ENCODE results near the gene PSMB8. TPM values are rescaled to one million over a fixed set of nuclear protein-coding genes. Genes with fewer than 3 reads are reported as not detected.

PSMB8 gene
- total and polyA plus RNA-seq, 5 donors, result 14.8 to 28.4 (median 20.6) TPM

DNA sequence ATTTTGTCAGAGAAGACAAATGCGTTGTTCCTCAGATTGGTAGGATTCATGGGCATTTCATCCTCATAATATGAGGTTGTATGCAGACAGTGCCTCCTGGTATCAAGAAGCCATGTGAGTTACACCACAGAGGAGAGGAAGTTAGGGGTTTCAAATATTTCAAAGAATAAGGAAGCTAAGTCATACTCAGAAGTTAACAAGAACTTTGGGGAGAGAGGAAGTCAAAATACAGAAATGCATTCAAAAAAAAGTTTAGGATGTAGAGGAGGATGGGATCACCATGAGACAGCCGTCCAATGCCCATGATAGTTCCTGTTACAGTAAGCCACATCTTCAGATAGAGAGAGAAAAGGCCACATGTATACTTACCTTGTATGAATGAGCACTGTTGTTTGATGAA, 49.3 kb downstream of the PSMB8 start:
- H3K4me3 ChIP-seq (ENCODE audit: low read length), result no peak overlapping the region
- no peaks in the 10 kb centered on the region for H3K9me3 ChIP-seq (ENCODE audit: control insufficient read depth, low read length)
- H3K27me3 ChIP-seq (ENCODE audit: control insufficient read depth, insufficient read depth), result no peaks in the 10 kb centered on the region
- H3K27ac ChIP-seq (ENCODE audit: low read length), result no peak overlapping the region
- H3K4me1 ChIP-seq (ENCODE audit: control insufficient read depth, insufficient read depth, low read length), result no peaks in the 10 kb centered on the region
- DNase-seq (no peak), ATAC-seq (no peak)
- 72% methylated on average over 2 of the region's 2 CpGs for WGBS
- intact Hi-C loops (cut with DNase I), result loop anchor here in 1 of 4 donors (10.0 kb wide), 1 partner anchor 380 kb away; no protein-coding TSS in a partner anchor

DNA sequence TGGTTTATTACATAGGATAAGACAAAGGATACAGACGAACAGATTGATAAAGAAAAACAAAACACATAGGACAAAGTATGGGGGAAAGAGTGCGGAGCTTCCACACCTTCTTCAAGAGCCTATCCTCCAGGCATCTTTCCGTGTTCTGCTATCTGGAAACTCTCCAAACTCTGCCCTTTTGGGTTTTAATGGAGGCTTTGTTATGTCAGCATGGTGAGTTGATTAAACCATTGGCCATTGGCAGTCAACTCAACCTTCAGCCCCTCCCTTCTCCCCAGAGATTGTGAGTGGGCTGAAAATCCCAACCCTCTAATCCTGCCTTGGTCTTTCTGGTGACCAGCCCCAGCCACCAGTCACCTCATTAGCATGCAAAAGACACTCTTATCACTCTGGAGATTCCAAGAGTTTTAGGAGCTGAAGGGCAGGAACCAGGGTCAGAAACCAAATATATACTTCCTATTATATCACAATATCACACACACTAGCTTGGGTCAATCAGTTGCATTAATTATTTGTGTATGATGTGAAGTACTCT, 50.9 kb downstream of the PSMB8 start:
- no peaks in the 10 kb centered on the region for H3K4me1 ChIP-seq (ENCODE audit: control insufficient read depth, insufficient read depth, low read length)
- H3K27me3 ChIP-seq (ENCODE audit: control insufficient read depth, insufficient read depth), result no peaks in the 10 kb centered on the region
- H3K27ac ChIP-seq (ENCODE audit: low read length), result no peak overlapping the region
- WGBS, result 66% methylated on average over 3 of the region's 3 CpGs
- H3K4me3 ChIP-seq (ENCODE audit: low read length), result no peak overlapping the region
- intact Hi-C loops (cut with DNase I), result loop anchor here in 1 of 4 donors (10.0 kb wide), 1 partner anchor 378 kb away; no protein-coding TSS in a partner anchor
- DNase-seq (no peak), ATAC-seq (no peak)
- H3K9me3 ChIP-seq (ENCODE audit: control insufficient read depth, low read length), result no peaks in the 10 kb centered on the region

Other genes with a start within 250 kb of the PSMB8 start
- gene HLA-DQA1, start 206.6 kb downstream of the PSMB8 start, total RNA-seq, result 10 to 100 TPM in 2 of 4 donors, 1 to 10 TPM in 2; 6.5 to 18.4 (median 8.9) TPM
- 6.0 TPM for gene HLA-DQA1, start 206.6 kb downstream of the PSMB8 start, polyA plus RNA-seq
- gene HLA-DQB1, start 177.4 kb downstream of the PSMB8 start, total RNA-seq, result 10 to 100 TPM in 3 of 4 donors, 1 to 10 TPM in 1; 5.7 to 15.0 (median 14.8) TPM
- 19.8 TPM for gene HLA-DQB1, start 177.4 kb downstream of the PSMB8 start, polyA plus RNA-seq
- 1 to 10 TPM in 1 of 4 donors, under 1 TPM in 2, not detected in 1; 0.34 to 2.8 (median 0.45) TPM for gene HLA-DQA2, start 102.7 kb downstream of the PSMB8 start, total RNA-seq
- gene HLA-DQA2, start 102.7 kb downstream of the PSMB8 start, polyA plus RNA-seq, result not detected
- 1 to 10 TPM in 1 of 4 donors, under 1 TPM in 1, not detected in 2; 0.58 to 2.2 TPM for gene HLA-DQB2, start 80.5 kb downstream of the PSMB8 start, total RNA-seq
- not detected for gene HLA-DQB2, start 80.5 kb downstream of the PSMB8 start, polyA plus RNA-seq
- under 1 TPM in 2 of 4 donors, not detected in 2; 0.20 to 0.22 TPM for gene HLA-DOB, start 27.0 kb downstream of the PSMB8 start, total RNA-seq
- 0.20 TPM for gene HLA-DOB, start 27.0 kb downstream of the PSMB8 start, polyA plus RNA-seq
- 10 to 100 TPM; 17.0 to 23.3 (median 20.4) TPM for gene TAP2, start 5.3 kb downstream of the PSMB8 start, total RNA-seq
- 11.2 TPM for gene TAP2, start 5.3 kb downstream of the PSMB8 start, polyA plus RNA-seq
- gene TAP1, start 9.7 kb upstream of the PSMB8 start, total RNA-seq, result 10 to 100 TPM; 15.7 to 25.0 (median 18.6) TPM
- gene TAP1, start 9.7 kb upstream of the PSMB8 start, polyA plus RNA-seq, result 20.1 TPM
- 10 to 100 TPM in 3 of 4 donors, 1 to 10 TPM in 1; 8.2 to 22.7 (median 14.7) TPM for gene PSMB9, start 10.1 kb upstream of the PSMB8 start, total RNA-seq
- 17.1 TPM for gene PSMB9, start 10.1 kb upstream of the PSMB8 start, polyA plus RNA-seq
- gene HLA-DMB, start 97.0 kb upstream of the PSMB8 start, total RNA-seq, result 10 to 100 TPM in 3 of 4 donors, 1 to 10 TPM in 1; 8.5 to 15.7 (median 12.4) TPM
- gene HLA-DMB, start 97.0 kb upstream of the PSMB8 start, polyA plus RNA-seq, result 6.0 TPM
- gene HLA-DMA, start 109.0 kb upstream of the PSMB8 start, total RNA-seq, result 10 to 100 TPM; 16.2 to 26.6 (median 17.3) TPM
- 20.9 TPM for gene HLA-DMA, start 109.0 kb upstream of the PSMB8 start, polyA plus RNA-seq
- 100 to 1,000 TPM in 1 of 4 donors, 10 to 100 TPM in 3; 82.6 to 100 (median 86.9) TPM for gene BRD2, start 124.5 kb upstream of the PSMB8 start, total RNA-seq
- gene BRD2, start 124.5 kb upstream of the PSMB8 start, polyA plus RNA-seq, result 73.1 TPM
- gene HLA-DOA, start 165.5 kb upstream of the PSMB8 start, total RNA-seq, result 1 to 10 TPM; 1.3 to 2.3 (median 1.8) TPM
- gene HLA-DOA, start 165.5 kb upstream of the PSMB8 start, polyA plus RNA-seq, result 1.2 TPM
- 10 to 100 TPM; 49.5 to 58.6 (median 54.1) TPM for gene HLA-DPA1, start 229.6 kb upstream of the PSMB8 start, total RNA-seq
- 31.1 TPM for gene HLA-DPA1, start 229.6 kb upstream of the PSMB8 start, polyA plus RNA-seq
- 10 to 100 TPM; 46.2 to 71.0 (median 57.4) TPM for gene HLA-DPB1, start 231.9 kb upstream of the PSMB8 start, total RNA-seq
- 35.9 TPM for gene HLA-DPB1, start 231.9 kb upstream of the PSMB8 start, polyA plus RNA-seq

Data from right cardiac atrium (tissue), 5 donors.